Superior temporal gyrus (tissue), 1 donor: ENCODE measurements around the gene NMUR1.

Experiments used
- DNase-seq: peaks from one replicate; pipeline ENCODE4 v3.0.0-alpha.2; 2016; ENCODE audit errors: extremely low spot score

NMUR1 gene

GRCh38 chr2:231554327-231554726 lies 24.1 kb upstream of the NMUR1 start:
- DNase-seq, result no peak

- DNase-seq, result no peak
Measured at GRCh38 chr2:231552752-231553151, 22.5 kb upstream of the NMUR1 start.

GRCh38 chr2:231549446-231550239 lies 19.4 kb upstream of the NMUR1 start:
- no peak for DNase-seq

GRCh38 chr2:231548752-231549151 lies 18.5 kb upstream of the NMUR1 start:
- no peak for DNase-seq

- no peak for DNase-seq
Measured at GRCh38 chr2:231547315-231548110, 17.3 kb upstream of the NMUR1 start.

- no peak for DNase-seq
Measured at GRCh38 chr2:231546014-231546715, 15.9 kb upstream of the NMUR1 start.

GRCh38 chr2:231545105-231545902 lies 15.1 kb upstream of the NMUR1 start:
- peak; percentile 18 for DNase-seq

- DNase-seq, result peak; percentile 18
Measured at GRCh38 chr2:231542136-231542535, 11.9 kb upstream of the NMUR1 start.

GRCh38 chr2:231541645-231542044 lies 11.4 kb upstream of the NMUR1 start:
- DNase-seq, result no peak

- no peak for DNase-seq
Measured at GRCh38 chr2:231539991-231540390, 9.7 kb upstream of the NMUR1 start.

GRCh38 chr2:231535961-231536360 lies 5.7 kb upstream of the NMUR1 start:
- DNase-seq, result no peak

GRCh38 chr2:231533777-231534125 lies 3.5 kb upstream of the NMUR1 start:
- no peak for DNase-seq

GRCh38 chr2:231533086-231533776 lies 3.0 kb upstream of the NMUR1 start:
- no peak for DNase-seq

- DNase-seq, result no peak
Measured at GRCh38 chr2:231532756-231533035, 2.5 kb upstream of the NMUR1 start.

- DNase-seq, result no peak
Measured at GRCh38 chr2:231531883-231532755, 1.9 kb upstream of the NMUR1 start.

- no peak for DNase-seq
Measured at GRCh38 chr2:231531466-231531865, 1.2 kb upstream of the NMUR1 start.

- no peak for DNase-seq
Measured at GRCh38 chr2:231528636-231529030, 1.6 kb downstream of the NMUR1 start.

- DNase-seq, result no peak
Measured at GRCh38 chr2:231527955-231528635, 2.1 kb downstream of the NMUR1 start.

GRCh38 chr2:231527091-231527395 lies 3.2 kb downstream of the NMUR1 start:
- DNase-seq, result no peak
